Activated CD8-positive, alpha-beta T cell treated with anti-CD3 and anti-CD28 coated beads, Interleukin-2, amount 10 ng/mL, durations not matched to agents 7 days and 5 days (primary cell): ENCODE measurements around the gene EEF1AKMT4. TPM values are rescaled to one million over a fixed set of nuclear protein-coding genes. Genes with fewer than 3 reads are reported as not detected.
"Not testable (repeated sequence)": the region's sequence is repeated elsewhere in the genome, so short reads cannot be mapped to it uniquely, and the experiment has no call there.

ENCODE experiments used
- ATAC-seq: fragments of 150-1000 bp; cut with Tn5 transposase; one replicate; pipeline ENCODE4 v1.10.0; 2021; ENCODE audit warnings: moderate library complexity
- CTCF ChIA-PET: fragments of 350-600 bp; sonication (Branson Sonifier 250); formaldehyde crosslinking; loops from one replicate; lab custom pipeline; 2021; ENCODE audit warnings: antibody characterized with exemption; lab: Charles Lee
- POLR2A ChIA-PET: fragments of 350-600 bp; sonication (Branson Sonifier 250); formaldehyde crosslinking; loops from one replicate; lab custom pipeline; 2021; ENCODE audit warnings: antibody characterized with exemption; lab: Charles Lee
- DNase-seq: peaks from one replicate; pipeline ENCODE4 v3.0.0-alpha.2; 2020
- H3K27ac Mint-ChIP-seq: one replicate; pipeline ENCODE4 v1.8.0; 2021; ENCODE audit warnings: mild to moderate bottlenecking, mixed read lengths
- H3K27me3 Mint-ChIP-seq: one replicate; pipeline ENCODE4 v1.8.0; 2021; ENCODE audit warnings: low read depth, mixed read lengths
- H3K36me3 Mint-ChIP-seq: one replicate; pipeline ENCODE4 v1.8.0; 2021; ENCODE audit warnings: low read depth, mixed read lengths
- H3K4me1 Mint-ChIP-seq: one replicate; pipeline ENCODE4 v1.8.0; 2021; ENCODE audit warnings: low read depth, mixed read lengths
- H3K4me3 Mint-ChIP-seq: one replicate; pipeline ENCODE4 v1.8.0; 2021; ENCODE audit warnings: mild to moderate bottlenecking, mixed read lengths
- H3K9me3 Mint-ChIP-seq: one replicate; pipeline ENCODE4 v1.8.0; 2022; ENCODE audit warnings: mixed read lengths; ENCODE audit not compliant: insufficient read depth
- total RNA-seq, 2 experiments: library from RNA; stranded (reverse); gene quantifications; one replicate each; pipeline ENCODE4 v1.2.3, GENCODE V29; 2021

EEF1AKMT4 gene
- total RNA-seq, 2 experiments from 2014 or later: 4.5 to 4.7 TPM

GRCh38 chr3:184261854-184262763 is 12.6 kb downstream of the EEF1AKMT4 start:
- Mint-ChIP-seq H3K27ac (peak overlapping the region; percentile 48), H3K4me3 (peak overlapping the region; percentile 80), H3K36me3 (peaks cover 12% of the 10 kb centered on the region), H3K27me3 (peaks cover 32% of the 10 kb centered on the region), H3K9me3 (no peaks in the 10 kb centered on the region), H3K4me1 (peaks cover 20% of the 10 kb centered on the region)
- DNase-seq: peak; percentile 37
- CTCF ChIA-PET: interaction anchor here (0.5 to 1.8 kb wide), 5 partner anchors 9 to 35 kb away, joined by 3 to 6 read pairs (median 3); partner anchors contain the start of gene EEF1AKMT4
- peak; percentile 20 for ATAC-seq
- POLR2A ChIA-PET: no interaction called here

GRCh38 chr3:184262764-184263179 is 13.3 kb downstream of the EEF1AKMT4 start:
- ChIA-PET POLR2A (no interaction called here), CTCF (interaction anchor here (1.0 to 1.8 kb wide), 4 partner anchors 8 to 36 kb away, joined by 3 to 6 read pairs (median 4); partner anchors contain the start of gene EEF1AKMT4)
- Mint-ChIP-seq H3K27ac (no peak overlapping the region), H3K4me3 (peak overlapping the region; percentile 49), H3K4me1 (peaks cover 20% of the 10 kb centered on the region), H3K9me3 (no peaks in the 10 kb centered on the region), H3K36me3 (peaks cover 10% of the 10 kb centered on the region), H3K27me3 (peaks cover 35% of the 10 kb centered on the region)
- DNase-seq: no peak
- no peak for ATAC-seq

GRCh38 chr3:184267249-184267648 is 17.8 kb downstream of the EEF1AKMT4 start:
- ATAC-seq, H3K9me3 Mint-ChIP-seq, H3K36me3 Mint-ChIP-seq, POLR2A ChIA-PET, CTCF ChIA-PET, H3K4me1 Mint-ChIP-seq, DNase-seq, H3K4me3 Mint-ChIP-seq, H3K27ac Mint-ChIP-seq: not testable (repeated sequence)
- H3K27me3 Mint-ChIP-seq: peaks cover 24% of the 10 kb centered on the region

GRCh38 chr3:184272269-184272668 is 22.8 kb downstream of the EEF1AKMT4 start:
- H3K27me3 Mint-ChIP-seq: peaks cover 36% of the 10 kb centered on the region
- DNase-seq (no peak), ATAC-seq (no peak)
- H3K9me3 Mint-ChIP-seq: no peaks in the 10 kb centered on the region
- H3K4me3 Mint-ChIP-seq: no peak overlapping the region
- ChIA-PET CTCF (interaction anchor here (1.0 kb wide), 1 partner anchor 44 kb away, joined by 3 read pairs; no protein-coding TSS in a partner anchor), POLR2A (no interaction called here)
- no peak overlapping the region for H3K27ac Mint-ChIP-seq
- no peaks in the 10 kb centered on the region for H3K4me1 Mint-ChIP-seq
- H3K36me3 Mint-ChIP-seq: no peaks in the 10 kb centered on the region

GRCh38 chr3:184275381-184275701 is 25.9 kb downstream of the EEF1AKMT4 start:
- Mint-ChIP-seq H3K36me3 (no peaks in the 10 kb centered on the region), H3K27me3 (peaks cover 42% of the 10 kb centered on the region), H3K4me3 (no peak overlapping the region), H3K9me3 (no peaks in the 10 kb centered on the region), H3K4me1 (no peaks in the 10 kb centered on the region), H3K27ac (no peak overlapping the region)
- DNase-seq (no peak), ATAC-seq (no peak)
- POLR2A ChIA-PET: no interaction called here
- CTCF ChIA-PET: no interaction called here

GRCh38 chr3:184275961-184276910 is 26.8 kb downstream of the EEF1AKMT4 start, which contains the start of gene ECE2:
ECE2 (plus strand) TSS chr3:184276022; CDS start chr3:184276154, 132 bp downstream.
- Mint-ChIP-seq H3K36me3 (no peaks in the 10 kb centered on the region), H3K27me3 (peaks cover 42% of the 10 kb centered on the region), H3K4me3 (no peak within 1 kb of the TSS), H3K27ac (no peak within 1 kb of the TSS), H3K4me1 (no peaks in the 10 kb centered on the region), H3K9me3 (no peaks in the 10 kb centered on the region)
- ChIA-PET CTCF (no interaction called here), POLR2A (no interaction called here)
- DNase-seq (no peak), ATAC-seq (no peak)

- Mint-ChIP-seq H3K4me1 (no peaks in the 10 kb centered on the region), H3K36me3 (no peaks in the 10 kb centered on the region), H3K27me3 (peaks cover 36% of the 10 kb centered on the region), H3K4me3 (no peak overlapping the region), H3K27ac (no peak overlapping the region), H3K9me3 (no peaks in the 10 kb centered on the region)
- DNase-seq (no peak), ATAC-seq (peak; percentile 15)
- ChIA-PET POLR2A (no interaction called here), CTCF (no interaction called here)
Measured at GRCh38 chr3:184277366-184277765, 27.9 kb downstream of the EEF1AKMT4 start.

- POLR2A ChIA-PET: no interaction called here
- no peaks in the 10 kb centered on the region for H3K36me3 Mint-ChIP-seq
- H3K4me1 Mint-ChIP-seq: no peaks in the 10 kb centered on the region
- no peak overlapping the region for H3K27ac Mint-ChIP-seq
- CTCF ChIA-PET: interaction anchor here (0.7 kb wide), 1 partner anchor 56 kb away, joined by 3 read pairs; no protein-coding TSS in a partner anchor
- ATAC-seq (no peak), DNase-seq (no peak)
- H3K27me3 Mint-ChIP-seq: peaks cover 14% of the 10 kb centered on the region
- H3K4me3 Mint-ChIP-seq: no peak overlapping the region
- H3K9me3 Mint-ChIP-seq: no peaks in the 10 kb centered on the region
Measured at GRCh38 chr3:184282941-184283340, 33.5 kb downstream of the EEF1AKMT4 start.

GRCh38 chr3:184283681-184284080 is 34.2 kb downstream of the EEF1AKMT4 start:
- Mint-ChIP-seq H3K4me3 (no peak overlapping the region), H3K27me3 (peaks cover 13% of the 10 kb centered on the region), H3K36me3 (no peaks in the 10 kb centered on the region), H3K4me1 (no peaks in the 10 kb centered on the region), H3K27ac (no peak overlapping the region), H3K9me3 (no peaks in the 10 kb centered on the region)
- CTCF ChIA-PET: no interaction called here
- DNase-seq: no peak
- POLR2A ChIA-PET: no interaction called here
- no peak for ATAC-seq

GRCh38 chr3:184284696-184285095 is 35.2 kb downstream of the EEF1AKMT4 start:
- DNase-seq: peak; percentile 43
- peaks cover 2% of the 10 kb centered on the region for H3K4me1 Mint-ChIP-seq
- no peak overlapping the region for H3K27ac Mint-ChIP-seq
- ChIA-PET POLR2A (no interaction called here), CTCF (interaction anchor here (0.7 to 0.9 kb wide), 3 partner anchors 57 to 389 kb away, joined by 3 to 6 read pairs (median 3); no protein-coding TSS in a partner anchor)
- no peaks in the 10 kb centered on the region for H3K9me3 Mint-ChIP-seq
- H3K36me3 Mint-ChIP-seq: no peaks in the 10 kb centered on the region
- no peak overlapping the region for H3K4me3 Mint-ChIP-seq
- no peak for ATAC-seq
- H3K27me3 Mint-ChIP-seq: peaks cover 9% of the 10 kb centered on the region

GRCh38 chr3:184289426-184289938 is 40.0 kb downstream of the EEF1AKMT4 start:
- POLR2A ChIA-PET: no interaction called here

More at GRCh38 chr3:184289426-184289938, 40.0 kb downstream of the EEF1AKMT4 start:
- DNase-seq: peak; percentile 77
- H3K4me3 Mint-ChIP-seq: no peak overlapping the region
- peaks cover 2% of the 10 kb centered on the region for H3K4me1 Mint-ChIP-seq
- peak; percentile 77 for ATAC-seq
- no peaks in the 10 kb centered on the region for H3K36me3 Mint-ChIP-seq
- H3K9me3 Mint-ChIP-seq: no peaks in the 10 kb centered on the region
- peaks cover 8% of the 10 kb centered on the region for H3K27me3 Mint-ChIP-seq
- CTCF ChIA-PET: interaction anchor here (1.0 to 4.1 kb wide), 9 partner anchors 27 to 405 kb away, joined by 3 to 33 read pairs (median 3); partner anchors contain the start of genes EEF1AKMT4 and PARL
- H3K27ac Mint-ChIP-seq: no peak overlapping the region
